ENCODE data around the gene PTGDS.

DNA sequence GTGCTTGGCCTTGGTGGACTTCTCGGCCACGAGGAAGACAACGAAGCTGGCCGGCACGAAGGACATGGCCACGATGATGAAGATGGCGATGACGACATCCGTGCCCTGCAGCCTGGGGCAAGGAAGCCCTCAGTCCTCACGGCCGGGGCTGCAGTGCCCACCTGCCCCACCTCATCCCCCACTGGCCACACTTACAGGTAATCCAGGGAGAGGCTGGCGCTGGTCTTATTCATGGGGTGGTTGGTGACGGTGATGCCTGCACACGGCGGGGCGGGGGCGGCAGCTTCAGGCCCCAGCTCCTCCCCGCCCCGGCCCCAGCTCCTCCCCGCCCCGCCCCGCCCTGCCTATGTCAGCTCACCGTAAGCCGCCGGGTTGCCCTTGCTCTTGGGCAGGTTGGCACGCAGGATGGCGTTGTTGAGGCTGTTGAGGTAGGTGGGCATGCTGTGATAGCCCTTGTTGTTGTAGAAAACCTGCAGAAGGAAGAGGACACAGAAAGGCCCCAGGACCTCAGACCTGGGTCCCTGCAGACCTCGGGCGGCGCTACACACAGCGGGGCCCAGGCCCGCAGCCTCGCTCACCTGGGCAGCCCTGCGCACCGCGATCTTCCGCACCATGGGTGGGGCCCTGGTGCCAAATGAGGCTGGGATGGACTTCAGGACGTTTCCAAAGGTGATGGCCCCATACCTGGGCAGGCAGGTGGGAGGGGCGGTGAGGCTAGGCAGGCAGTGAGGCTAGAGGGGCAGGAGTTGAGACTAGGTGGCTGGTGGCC lies 34.8 kb downstream of the PTGDS start:
- TF ChIP-seq, protein P1, sequence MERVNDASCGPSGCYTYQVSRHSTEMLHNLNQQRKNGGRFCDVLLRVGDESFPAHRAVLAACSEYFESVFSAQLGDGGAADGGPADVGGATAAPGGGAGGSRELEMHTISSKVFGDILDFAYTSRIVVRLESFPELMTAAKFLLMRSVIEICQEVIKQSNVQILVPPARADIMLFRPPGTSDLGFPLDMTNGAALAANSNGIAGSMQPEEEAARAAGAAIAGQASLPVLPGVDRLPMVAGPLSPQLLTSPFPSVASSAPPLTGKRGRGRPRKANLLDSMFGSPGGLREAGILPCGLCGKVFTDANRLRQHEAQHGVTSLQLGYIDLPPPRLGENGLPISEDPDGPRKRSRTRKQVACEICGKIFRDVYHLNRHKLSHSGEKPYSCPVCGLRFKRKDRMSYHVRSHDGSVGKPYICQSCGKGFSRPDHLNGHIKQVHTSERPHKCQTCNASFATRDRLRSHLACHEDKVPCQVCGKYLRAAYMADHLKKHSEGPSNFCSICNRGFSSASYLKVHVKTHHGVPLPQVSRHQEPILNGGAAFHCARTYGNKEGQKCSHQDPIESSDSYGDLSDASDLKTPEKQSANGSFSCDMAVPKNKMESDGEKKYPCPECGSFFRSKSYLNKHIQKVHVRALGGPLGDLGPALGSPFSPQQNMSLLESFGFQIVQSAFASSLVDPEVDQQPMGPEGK (CRISPR knock-in tag; IDR thresholded peaks at IDR 0.05; ENCODE audit: borderline replicate concordance), result no peak
- TF ChIP-seq, protein P2, sequence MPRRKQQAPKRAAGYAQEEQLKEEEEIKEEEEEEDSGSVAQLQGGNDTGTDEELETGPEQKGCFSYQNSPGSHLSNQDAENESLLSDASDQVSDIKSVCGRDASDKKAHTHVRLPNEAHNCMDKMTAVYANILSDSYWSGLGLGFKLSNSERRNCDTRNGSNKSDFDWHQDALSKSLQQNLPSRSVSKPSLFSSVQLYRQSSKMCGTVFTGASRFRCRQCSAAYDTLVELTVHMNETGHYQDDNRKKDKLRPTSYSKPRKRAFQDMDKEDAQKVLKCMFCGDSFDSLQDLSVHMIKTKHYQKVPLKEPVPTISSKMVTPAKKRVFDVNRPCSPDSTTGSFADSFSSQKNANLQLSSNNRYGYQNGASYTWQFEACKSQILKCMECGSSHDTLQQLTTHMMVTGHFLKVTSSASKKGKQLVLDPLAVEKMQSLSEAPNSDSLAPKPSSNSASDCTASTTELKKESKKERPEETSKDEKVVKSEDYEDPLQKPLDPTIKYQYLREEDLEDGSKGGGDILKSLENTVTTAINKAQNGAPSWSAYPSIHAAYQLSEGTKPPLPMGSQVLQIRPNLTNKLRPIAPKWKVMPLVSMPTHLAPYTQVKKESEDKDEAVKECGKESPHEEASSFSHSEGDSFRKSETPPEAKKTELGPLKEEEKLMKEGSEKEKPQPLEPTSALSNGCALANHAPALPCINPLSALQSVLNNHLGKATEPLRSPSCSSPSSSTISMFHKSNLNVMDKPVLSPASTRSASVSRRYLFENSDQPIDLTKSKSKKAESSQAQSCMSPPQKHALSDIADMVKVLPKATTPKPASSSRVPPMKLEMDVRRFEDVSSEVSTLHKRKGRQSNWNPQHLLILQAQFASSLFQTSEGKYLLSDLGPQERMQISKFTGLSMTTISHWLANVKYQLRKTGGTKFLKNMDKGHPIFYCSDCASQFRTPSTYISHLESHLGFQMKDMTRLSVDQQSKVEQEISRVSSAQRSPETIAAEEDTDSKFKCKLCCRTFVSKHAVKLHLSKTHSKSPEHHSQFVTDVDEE (CRISPR knock-in tag; IDR thresholded peaks at IDR 0.05), result no peak
- TF ChIP-seq SNAI2 (CRISPR knock-in tag; IDR thresholded peaks at IDR 0.05) (no peak), CSDC2 (CRISPR knock-in tag; IDR thresholded peaks at IDR 0.05) (no peak)

All from SK-N-SH treated with all-trans-retinoic acid at 6 μM for 48 hours (cell line).